GM18511 (cell line): Measurements from ENCODE around the gene LCOR.

Experiments
- ATAC-seq: cut with Tn5 transposase; IDR thresholded peaks from one replicate; pipeline ENCODE4 v1.9.1; 2021; ENCODE audit warnings: mild to moderate bottlenecking, moderate library complexity; ENCODE audit not compliant: unreplicated experiment

Gene LCOR

GRCh38 chr10:96889415-96890171 lies 57.5 kb downstream of the LCOR start:
- ATAC-seq: no peak

- ATAC-seq: no peak
Measured at GRCh38 chr10:96890172-96890513, 58.0 kb downstream of the LCOR start.

- ATAC-seq: no peak
Measured at GRCh38 chr10:96890580-96890979, 58.5 kb downstream of the LCOR start.

GRCh38 chr10:96891840-96892239 lies 59.7 kb downstream of the LCOR start:
- no peak for ATAC-seq

- no peak for ATAC-seq
Measured at GRCh38 chr10:96895662-96896424, 63.7 kb downstream of the LCOR start.

- ATAC-seq: no peak
Measured at GRCh38 chr10:96896884-96897589, 64.9 kb downstream of the LCOR start.

GRCh38 chr10:96902117-96902516 lies 70.0 kb downstream of the LCOR start:
- no peak for ATAC-seq

- ATAC-seq: no peak
Measured at GRCh38 chr10:96902731-96903358, 70.7 kb downstream of the LCOR start.

GRCh38 chr10:96904648-96905047 lies 72.5 kb downstream of the LCOR start:
- ATAC-seq: no peak

GRCh38 chr10:96906864-96907263 lies 74.8 kb downstream of the LCOR start:
- ATAC-seq: no peak

GRCh38 chr10:96910488-96911395 lies 78.6 kb downstream of the LCOR start:
- ATAC-seq: no peak

- no peak for ATAC-seq
Measured at GRCh38 chr10:96912405-96912804, 80.3 kb downstream of the LCOR start.

- ATAC-seq: no peak
Measured at GRCh38 chr10:96913906-96914305, 81.8 kb downstream of the LCOR start.

- no peak for ATAC-seq
Measured at GRCh38 chr10:96917628-96918027, 85.5 kb downstream of the LCOR start.

- ATAC-seq: no peak
Measured at GRCh38 chr10:96918214-96919002, 86.3 kb downstream of the LCOR start.

GRCh38 chr10:96919785-96920430 lies 87.8 kb downstream of the LCOR start:
- no peak for ATAC-seq

GRCh38 chr10:96921655-96922054 lies 89.6 kb downstream of the LCOR start:
- no peak for ATAC-seq

- ATAC-seq: no peak
Measured at GRCh38 chr10:96922978-96923948, 91.2 kb downstream of the LCOR start.
